Tibial nerve (tissue), 4 donors: ENCODE data around the gene LEF1.

Experiments
- CTCF ChIP-seq, 5 experiments: fragments of 200-600 bp in 3 of 5; fragments of 450-650 bp in 2 of 5; sonication (generic) in 3 of 5; IDR thresholded peaks; one replicate each; pipeline ENCODE4 v1.5.1; 2016 to 2019; ENCODE audit warnings: antibody characterized with exemption in 5 of 5, mild to moderate bottlenecking in 3 of 5, moderate library complexity in 2 of 5
- EP300 ChIP-seq, 2 donors: sonication (generic); formaldehyde crosslinking; IDR thresholded peaks; one replicate each; pipeline ENCODE4 v1.6.1; 2017; ENCODE audit warnings: antibody characterized with exemption in 2 of 2, mild to moderate bottlenecking in 1 of 2
- POLR2A ChIP-seq, 2 donors: fragments of 450-650 bp; IDR thresholded peaks; one replicate each; pipeline ENCODE4 v1.6.1; 2017; ENCODE audit warnings: antibody characterized with exemption in 2 of 2, mild to moderate bottlenecking in 2 of 2, moderate library complexity in 2 of 2

GRCh38 chr4:108003982-108004515, 164.7 kb downstream of the LEF1 start:
- TF ChIP-seq CTCF (IDR thresholded peaks at IDR 0.05): no peak
- TF ChIP-seq EP300 (IDR thresholded peaks at IDR 0.05): no peak
- no peak for TF ChIP-seq POLR2A (IDR thresholded peaks at IDR 0.05)
